ENCODE data around the gene STOM. TPM values are rescaled to one million over a fixed set of nuclear protein-coding genes. Genes with fewer than 3 reads are reported as not detected.

Gene STOM
- total and polyA plus RNA-seq, 2 of the 8 experiments (the other 6 are each of a cell fraction or from before 2014, with no cell fraction given) = 25.2 to 60.4 TPM

GRCh38 chr9:121368138-121368522 lies 1.9 kb downstream of the STOM start (continued):
- TF ChIP-seq BRCA1 (IDR thresholded peaks at IDR 0.05; ENCODE audit: low read depth, low read length) (no peak), SP4 (IDR thresholded peaks at IDR 0.05; ENCODE audit: low read length) (no peak)
